ENCODE measurements around the gene TTLL8. TPM values are rescaled to one million over a fixed set of nuclear protein-coding genes. Genes with fewer than 3 reads are reported as not detected.

The TTLL8 gene
- total RNA-seq, 1 experiment from 2014 or later: not detected

GRCh38 chr22:50082197-50082715 lies 24.2 kb upstream of the TTLL8 start:
- Histone ChIP-seq H2BK120ac (ENCODE audit: low read depth, low read length, poor library complexity, severe bottlenecking) (no peak overlapping the region), H3K79me1 (ENCODE audit: insufficient read depth, low read depth, low read length, poor library complexity, severe bottlenecking) (no peaks in the 10 kb centered on the region), H3K23me2 (ENCODE audit: insufficient read length, low read depth, low read length, poor library complexity, severe bottlenecking) (no peaks in the 10 kb centered on the region), H2BK20ac (ENCODE audit: low read depth, low read length, poor library complexity, severe bottlenecking) (no peak overlapping the region), H2BK5ac (ENCODE audit: insufficient read length, low read length) (no peak overlapping the region), H3K79me2 (ENCODE audit: insufficient read depth, low read length) (no peaks in the 10 kb centered on the region), H2AFZ (ENCODE audit: low read length) (no peak overlapping the region), H3K56ac (ENCODE audit: insufficient read length, low read depth, low read length) (no peak overlapping the region), H3K9ac (ENCODE audit: extremely low read depth, insufficient read length, low read length) (no peak overlapping the region), H3K4me1 (ENCODE audit: insufficient read depth, low read length) (no peaks in the 10 kb centered on the region), H3K14ac (ENCODE audit: insufficient read depth, low read length) (no peak overlapping the region), H3K27me3 (ENCODE audit: insufficient read depth, low read length) (0 out of 2 replicates have a peak, but pooled peaks cover 2% of the 10 kb centered on the region), H3K9me3 (ENCODE audit: control insufficient read depth, low read depth, low read length) (no peaks in the 10 kb centered on the region), H4K5ac (ENCODE audit: insufficient read length, low read depth, low read length) (no peak overlapping the region), H2BK12ac (ENCODE audit: insufficient read length, low read depth, low read length) (no peak overlapping the region), H3K4ac (ENCODE audit: low read depth, low read length) (no peak overlapping the region), H3K4me2 (ENCODE audit: insufficient read depth, insufficient read length, low read length) (no peak overlapping the region), H3K27ac (ENCODE audit: insufficient read length, low read depth, low read length) (no peak overlapping the region), H2AK5ac (ENCODE audit: insufficient read length, low read length) (no peak overlapping the region), H4K20me1 (ENCODE audit: control insufficient read depth, insufficient read depth, insufficient read length) (no peaks in the 10 kb centered on the region), H2BK15ac (ENCODE audit: low read depth, low read length) (no peak overlapping the region), H4K8ac (replicated peaks; ENCODE audit: insufficient read length, low read depth, low read length) (no peak overlapping the region), H3T11ph (ENCODE audit: low read length) (no peak overlapping the region), H3K23ac (ENCODE audit: insufficient read length, low read depth, low read length) (no peak overlapping the region), H3K18ac (ENCODE audit: insufficient read length, low read depth, low read length) (no peak overlapping the region), H4K91ac (ENCODE audit: insufficient read length, low read depth, low read length) (no peak overlapping the region)
- Mint-ChIP-seq H3K27ac (no peak overlapping the region), H3K4me1 (peaks cover 19 to 24% of the 10 kb centered on the region in 2 experiments), H3K9me3 (peaks cover 0 to 2% of the 10 kb centered on the region in 2 experiments; a peak in 3 of 5 replicates), H3K27me3 (ENCODE audit: low read depth) (peaks cover 23% of the 10 kb centered on the region), H3K36me3 (ENCODE audit: insufficient read depth in 1 of 3, low read depth in 3 of 3) (no peaks in the 10 kb centered on the region), H3K4me3 (no peak overlapping the region)
- no peak for DNase-seq
- WGBS (ENCODE audit: extremely low coverage, insufficient read length, low lambda C conversion rate): no CpG with 5 or more reads among the region's 18 CpGs
- TF ChIP-seq CTCF (conservative IDR thresholded peaks at IDR 0.05): no peak
